ENCODE measurements around the gene RASGRP2.

The RASGRP2 gene

GRCh38 chr11:64755681-64756361, 11.9 kb upstream of the RASGRP2 start:
- no peak for DNase-seq (ENCODE audit: low spot score)

GRCh38 chr11:64754919-64755662, 11.1 kb upstream of the RASGRP2 start:
- DNase-seq (ENCODE audit: low spot score) = no peak

- DNase-seq (ENCODE audit: low spot score) = no peak
Observed at GRCh38 chr11:64754124-64754918, 10.4 kb upstream of the RASGRP2 start.

GRCh38 chr11:64753380-64754123, 9.6 kb upstream of the RASGRP2 start:
- no peak for DNase-seq (ENCODE audit: low spot score)

- DNase-seq (ENCODE audit: low spot score) = no peak
Observed at GRCh38 chr11:64753019-64753379, 9.1 kb upstream of the RASGRP2 start.

- DNase-seq (ENCODE audit: low spot score) = no peak
Observed at GRCh38 chr11:64752175-64752970, 8.4 kb upstream of the RASGRP2 start.

- DNase-seq (ENCODE audit: low spot score) = no peak
Observed at GRCh38 chr11:64751580-64751979, 7.6 kb upstream of the RASGRP2 start.

- no peak for DNase-seq (ENCODE audit: low spot score)
Observed at GRCh38 chr11:64751136-64751535, 7.2 kb upstream of the RASGRP2 start.

GRCh38 chr11:64750361-64751054, 6.6 kb upstream of the RASGRP2 start:
- no peak for DNase-seq (ENCODE audit: low spot score)

GRCh38 chr11:64747961-64748665, 4.2 kb upstream of the RASGRP2 start:
- no peak for DNase-seq (ENCODE audit: low spot score)

- DNase-seq (ENCODE audit: low spot score) = no peak
Observed at GRCh38 chr11:64746486-64746885, 2.5 kb upstream of the RASGRP2 start.

GRCh38 chr11:64745521-64746328, 1.8 kb upstream of the RASGRP2 start:
- DNase-seq (ENCODE audit: low spot score) = no peak

GRCh38 chr11:64745189-64745520, 1.2 kb upstream of the RASGRP2 start:
- no peak for DNase-seq (ENCODE audit: low spot score)

- no peak for DNase-seq (ENCODE audit: low spot score)
Observed at GRCh38 chr11:64744544-64745188, 724 bp upstream of the RASGRP2 start.

- DNase-seq (ENCODE audit: low spot score) = peak; percentile 69
Observed at GRCh38 chr11:64742889-64743590, 902 bp downstream of the RASGRP2 start.

GRCh38 chr11:64742087-64742888, 1.7 kb downstream of the RASGRP2 start:
- DNase-seq (ENCODE audit: low spot score) = no peak

- no peak for DNase-seq (ENCODE audit: low spot score)
Observed at GRCh38 chr11:64741375-64742086, 2.4 kb downstream of the RASGRP2 start.
